Prostate gland (tissue), 2 donors: ENCODE results near the gene ELMOD1. TPM values are rescaled to one million over a fixed set of nuclear protein-coding genes. Genes with fewer than 3 reads are reported as not detected.

Experiments used
- DNase-seq: peaks from one replicate; pipeline ENCODE4 v3.0.0-alpha.2; 2019; ENCODE audit warnings: low spot score
- H3K27ac ChIP-seq, 2 donors: fragments of 200-600 bp; sonication (generic); 2 replicates each; pipeline ENCODE4 v1.5.1; 2017 to 2019
- H3K27me3 ChIP-seq: fragments of 200-600 bp; sonication (generic); replicated peaks from 2 replicates; pipeline ENCODE4 v1.5.1; 2019; ENCODE audit not compliant: insufficient read depth
- H3K36me3 ChIP-seq, 2 donors: fragments of 200-600 bp; sonication (generic); 1 replicate in 1 of 2; 2 replicates in 1 of 2; pipeline versions ENCODE4 v1.5.1 to v1.8.1; 2017 to 2019
- H3K4me1 ChIP-seq: fragments of 200-600 bp; sonication (generic); replicated peaks from 2 replicates; pipeline ENCODE4 v1.5.1; 2019
- H3K4me3 ChIP-seq, 2 donors: fragments of 200-600 bp; sonication (generic); 2 replicates each; pipeline ENCODE4 v1.5.1; 2017 to 2019
- H3K9me3 ChIP-seq: fragments of 200-600 bp; sonication (generic); 2 replicates; pipeline ENCODE4 v1.5.1; 2017
- POLR2A ChIP-seq: fragments of 450-650 bp; IDR thresholded peaks from one replicate; pipeline ENCODE4 v1.6.1; 2016; ENCODE audit warnings: antibody characterized with exemption, mild to moderate bottlenecking
- POLR2AphosphoS5 ChIP-seq: sonication (generic); formaldehyde crosslinking; IDR thresholded peaks from one replicate; pipeline ENCODE4 v1.6.1; 2017; ENCODE audit warnings: antibody characterized with exemption
- WGBS: methylation state at CpG from one replicate; pipeline ENCODE4 v1.1.5; 2018; 5-methylcytosine and 5-hydroxymethylcytosine counted together
- intact Hi-C: fragments of 100-400 bp; cut with DNase I; formaldehyde crosslinking; loops from one replicate; pipeline ENCODE4 v1.14.2; 2022
- total RNA-seq, 2 donors: library from RNA; depleted of rRNA; stranded (reverse); fragments of >200 nt; gene quantifications; one replicate each; pipeline ENCODE4 v1.1.0, GENCODE V29; 2016
- TF ChIP-seq, protein P1 (sequence below), 4 experiments: fragments of 200-600 bp in 2 of 4; fragments of 450-650 bp in 2 of 4; sonication (generic) in 2 of 4; IDR thresholded peaks; 1 replicate in 3 of 4; 2 replicates in 1 of 4; pipeline ENCODE4 v1.5.1; 2016 to 2019; ENCODE audit warnings: antibody characterized with exemption in 4 of 4, mild to moderate bottlenecking in 2 of 4, moderate library complexity in 2 of 4

The ELMOD1 gene
- total RNA-seq, 2 donors from 2014 or later = 0.36 to 4.0 TPM

GRCh38 chr11:107655602-107656001 lies 64.7 kb downstream of the ELMOD1 start:
- H3K36me3 ChIP-seq = no peaks in the 10 kb centered on the region
- no peak for DNase-seq
- H3K9me3 ChIP-seq = no peaks in the 10 kb centered on the region
- H3K4me1 ChIP-seq = no peaks in the 10 kb centered on the region
- intact Hi-C loops = no loop called here
- 61% methylated on average over 4 of the region's 4 CpGs for WGBS
- no peak overlapping the region for H3K27ac ChIP-seq
- TF ChIP-seq POLR2A (no peak), POLR2AphosphoS5 (no peak)
- TF ChIP-seq, protein P1, sequence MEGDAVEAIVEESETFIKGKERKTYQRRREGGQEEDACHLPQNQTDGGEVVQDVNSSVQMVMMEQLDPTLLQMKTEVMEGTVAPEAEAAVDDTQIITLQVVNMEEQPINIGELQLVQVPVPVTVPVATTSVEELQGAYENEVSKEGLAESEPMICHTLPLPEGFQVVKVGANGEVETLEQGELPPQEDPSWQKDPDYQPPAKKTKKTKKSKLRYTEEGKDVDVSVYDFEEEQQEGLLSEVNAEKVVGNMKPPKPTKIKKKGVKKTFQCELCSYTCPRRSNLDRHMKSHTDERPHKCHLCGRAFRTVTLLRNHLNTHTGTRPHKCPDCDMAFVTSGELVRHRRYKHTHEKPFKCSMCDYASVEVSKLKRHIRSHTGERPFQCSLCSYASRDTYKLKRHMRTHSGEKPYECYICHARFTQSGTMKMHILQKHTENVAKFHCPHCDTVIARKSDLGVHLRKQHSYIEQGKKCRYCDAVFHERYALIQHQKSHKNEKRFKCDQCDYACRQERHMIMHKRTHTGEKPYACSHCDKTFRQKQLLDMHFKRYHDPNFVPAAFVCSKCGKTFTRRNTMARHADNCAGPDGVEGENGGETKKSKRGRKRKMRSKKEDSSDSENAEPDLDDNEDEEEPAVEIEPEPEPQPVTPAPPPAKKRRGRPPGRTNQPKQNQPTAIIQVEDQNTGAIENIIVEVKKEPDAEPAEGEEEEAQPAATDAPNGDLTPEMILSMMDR (IDR thresholded peaks at IDR 0.05) = no peak
- no peaks in the 10 kb centered on the region for H3K27me3 ChIP-seq
- H3K4me3 ChIP-seq = no peak overlapping the region

- no peak for TF ChIP-seq POLR2AphosphoS5
- TF ChIP-seq, protein P1 (IDR thresholded peaks at IDR 0.05) = no peak
- TF ChIP-seq POLR2A = no peak
- no peaks in the 10 kb centered on the region for H3K4me1 ChIP-seq
- H3K4me3 ChIP-seq = no peak overlapping the region
- DNase-seq = no peak
- no peaks in the 10 kb centered on the region for H3K9me3 ChIP-seq
- no peak overlapping the region for H3K27ac ChIP-seq
- intact Hi-C loops = no loop called here
- H3K27me3 ChIP-seq = no peaks in the 10 kb centered on the region
- H3K36me3 ChIP-seq = no peaks in the 10 kb centered on the region
Observed at GRCh38 chr11:107659310-107659709, 68.4 kb downstream of the ELMOD1 start.

DNA sequence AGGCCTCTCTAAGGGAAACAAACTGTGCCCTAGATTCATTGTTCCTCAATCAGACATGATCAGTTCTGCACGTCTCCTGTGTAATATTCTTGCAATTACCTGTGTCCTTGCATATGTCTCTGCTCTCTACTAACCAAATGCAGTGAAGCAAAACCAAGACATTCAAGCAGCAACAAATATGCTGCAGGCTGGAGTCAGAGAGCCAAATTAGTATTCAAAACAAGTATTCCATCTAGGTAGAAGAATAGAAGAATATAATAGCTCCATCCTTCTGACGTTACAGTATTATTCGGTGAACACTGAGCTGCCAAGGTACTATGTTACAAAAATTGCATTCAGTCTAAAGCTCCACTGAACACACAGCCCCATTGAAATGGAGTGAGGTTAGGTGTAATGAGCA lies 69.1 kb downstream of the ELMOD1 start:
- WGBS = 88% methylated on average over 3 of the region's 3 CpGs
- intact Hi-C loops = no loop called here

DNA sequence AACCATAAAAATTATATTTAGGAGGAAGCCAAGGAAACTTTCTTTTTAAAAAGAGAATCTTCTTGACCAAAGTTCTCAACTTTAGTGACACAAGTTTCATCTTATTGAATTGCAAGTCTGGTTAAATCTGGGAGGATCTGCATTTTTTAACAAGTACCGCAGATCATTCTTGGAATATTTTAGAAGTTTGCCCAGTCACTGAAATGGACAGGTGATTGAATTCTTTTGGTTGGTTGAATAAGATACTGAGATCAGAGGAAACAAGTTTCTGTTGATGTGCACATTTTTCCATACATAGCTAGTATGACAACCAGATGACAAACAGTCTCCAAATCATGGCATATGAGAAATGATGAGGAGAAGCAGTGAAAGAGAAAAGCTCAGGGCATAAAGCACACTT lies 70.7 kb downstream of the ELMOD1 start:
- TF ChIP-seq POLR2AphosphoS5 (no peak), POLR2A (no peak)
- TF ChIP-seq, protein P1 (IDR thresholded peaks at IDR 0.05) = no peak
- intact Hi-C loops = no loop called here
- H3K27ac ChIP-seq = no peak overlapping the region
- H3K27me3 ChIP-seq = no peaks in the 10 kb centered on the region
- H3K36me3 ChIP-seq = no peaks in the 10 kb centered on the region
- H3K4me3 ChIP-seq = no peak overlapping the region
- DNase-seq = no peak
- H3K9me3 ChIP-seq = no peaks in the 10 kb centered on the region
- 92% methylated on average over 1 of the region's 1 CpG for WGBS
- H3K4me1 ChIP-seq = no peaks in the 10 kb centered on the region

More for the DNA sequence above, 69.1 kb downstream of the ELMOD1 start:
- H3K4me1 ChIP-seq = no peaks in the 10 kb centered on the region
- H3K4me3 ChIP-seq = no peak overlapping the region
- TF ChIP-seq POLR2A (no peak), POLR2AphosphoS5 (no peak)
- TF ChIP-seq, protein P1 (IDR thresholded peaks at IDR 0.05) = no peak
- H3K27ac ChIP-seq = no peak overlapping the region
- no peaks in the 10 kb centered on the region for H3K27me3 ChIP-seq
- no peak for DNase-seq
- H3K9me3 ChIP-seq = no peaks in the 10 kb centered on the region
- no peaks in the 10 kb centered on the region for H3K36me3 ChIP-seq

GRCh38 chr11:107665018-107665417 lies 74.1 kb downstream of the ELMOD1 start:
- Histone ChIP-seq H3K9me3 (no peaks in the 10 kb centered on the region), H3K27ac (no peak overlapping the region), H3K4me3 (no peak overlapping the region), H3K36me3 (no peaks in the 10 kb centered on the region), H3K4me1 (no peaks in the 10 kb centered on the region), H3K27me3 (no peaks in the 10 kb centered on the region)
- DNase-seq = no peak
- 30% methylated on average over 10 of the region's 10 CpGs for WGBS
- TF ChIP-seq POLR2A (no peak), POLR2AphosphoS5 (no peak)
- TF ChIP-seq, protein P1 (IDR thresholded peaks at IDR 0.05) = no peak
- intact Hi-C loops = no loop called here
